Nephron progenitor cell (in vitro differentiated cells): ENCODE data around the gene CDYL2.

ENCODE experiments used
- DNase-seq: peaks from one replicate; pipeline ENCODE4 v3.0.0; 2021
- H3K27ac Mint-ChIP-seq: 2 replicates; pipeline ENCODE4 v1.8.0; 2021; ENCODE audit warnings: mild to moderate bottlenecking, moderate library complexity, mixed read lengths
- H3K27me3 Mint-ChIP-seq: 2 replicates; pipeline ENCODE4 v1.8.0; 2021; ENCODE audit warnings: mild to moderate bottlenecking, low read depth, mixed read lengths; ENCODE audit not compliant: poor library complexity
- H3K36me3 Mint-ChIP-seq: 2 replicates; pipeline ENCODE4 v1.8.0; 2021; ENCODE audit warnings: low read depth, mixed read lengths
- H3K4me1 Mint-ChIP-seq: 2 replicates; pipeline ENCODE4 v1.8.0; 2021; ENCODE audit warnings: mixed read lengths
- H3K4me3 Mint-ChIP-seq: 2 replicates; pipeline ENCODE4 v1.8.0; 2021; ENCODE audit warnings: mild to moderate bottlenecking, moderate library complexity, mixed read lengths
- H3K9me3 Mint-ChIP-seq: 2 replicates; pipeline ENCODE4 v1.8.0; 2021; ENCODE audit warnings: mild to moderate bottlenecking, moderate library complexity, mixed read lengths
- CTCF ChIP-seq: fragments of 200-600 bp; sonication (generic); IDR thresholded peaks from 2 replicates; pipeline ENCODE4 v1.5.0; 2021; ENCODE audit warnings: antibody characterized with exemption

The CDYL2 gene

GRCh38 chr16:80576343-80576912 lies 228.0 kb downstream of the CDYL2 start:
- TF ChIP-seq CTCF, result no peak
- no peak for DNase-seq
- Mint-ChIP-seq H3K36me3 (no peaks in the 10 kb centered on the region), H3K4me3 (no peak overlapping the region), H3K9me3 (peaks cover 21% of the 10 kb centered on the region), H3K27ac (no peak overlapping the region), H3K4me1 (peaks cover 9% of the 10 kb centered on the region), H3K27me3 (peaks cover 19% of the 10 kb centered on the region)

- H3K9me3 Mint-ChIP-seq, result peaks cover 23% of the 10 kb centered on the region
- H3K36me3 Mint-ChIP-seq, result no peaks in the 10 kb centered on the region
- DNase-seq, result no peak
- H3K4me1 Mint-ChIP-seq, result peaks cover 9% of the 10 kb centered on the region
- H3K27me3 Mint-ChIP-seq, result peaks cover 12% of the 10 kb centered on the region
- H3K27ac Mint-ChIP-seq, result no peak overlapping the region
- no peak for TF ChIP-seq CTCF
- H3K4me3 Mint-ChIP-seq, result no peak overlapping the region
Observed at GRCh38 chr16:80573700-80574120, 230.7 kb downstream of the CDYL2 start.

- Mint-ChIP-seq H3K4me1 (peaks cover 9% of the 10 kb centered on the region), H3K9me3 (peaks cover 23% of the 10 kb centered on the region), H3K27ac (no peak overlapping the region), H3K36me3 (no peaks in the 10 kb centered on the region), H3K27me3 (peaks cover 8% of the 10 kb centered on the region), H3K4me3 (no peak overlapping the region)
- TF ChIP-seq CTCF, result no peak
- no peak for DNase-seq
Observed at GRCh38 chr16:80570106-80570478, 234.3 kb downstream of the CDYL2 start.

GRCh38 chr16:80569440-80570105 lies 234.8 kb downstream of the CDYL2 start:
- no peak for DNase-seq
- H3K4me3 Mint-ChIP-seq, result no peak overlapping the region
- peaks cover 9% of the 10 kb centered on the region for H3K4me1 Mint-ChIP-seq
- no peaks in the 10 kb centered on the region for H3K36me3 Mint-ChIP-seq
- peaks cover 13% of the 10 kb centered on the region for H3K27me3 Mint-ChIP-seq
- no peak overlapping the region for H3K27ac Mint-ChIP-seq
- H3K9me3 Mint-ChIP-seq, result peaks cover 23% of the 10 kb centered on the region
- no peak for TF ChIP-seq CTCF

GRCh38 chr16:80564394-80564793 lies 240.0 kb downstream of the CDYL2 start:
- DNase-seq, result no peak
- Mint-ChIP-seq H3K9me3 (no peaks in the 10 kb centered on the region), H3K27me3 (peaks cover 46% of the 10 kb centered on the region), H3K27ac (no peak overlapping the region), H3K4me1 (no peaks in the 10 kb centered on the region), H3K36me3 (no peaks in the 10 kb centered on the region), H3K4me3 (no peak overlapping the region)
- TF ChIP-seq CTCF, result no peak

GRCh38 chr16:80563066-80563465 lies 241.3 kb downstream of the CDYL2 start:
- no peaks in the 10 kb centered on the region for H3K36me3 Mint-ChIP-seq
- no peak overlapping the region for H3K4me3 Mint-ChIP-seq
- H3K4me1 Mint-ChIP-seq, result no peaks in the 10 kb centered on the region
- TF ChIP-seq CTCF, result no peak
- H3K27ac Mint-ChIP-seq, result no peak overlapping the region
- H3K27me3 Mint-ChIP-seq, result peaks cover 57% of the 10 kb centered on the region
- no peak for DNase-seq
- H3K9me3 Mint-ChIP-seq, result no peaks in the 10 kb centered on the region
